PC-3 (cell line): ENCODE measurements around the gene CCDC89. TPM values are rescaled to one million over a fixed set of nuclear protein-coding genes. Genes with fewer than 3 reads are reported as not detected.

ENCODE experiments used
- ATAC-seq: fragments of 200-7000 bp; cut with Tn5 transposase; 2 replicates; pipeline ENCODE4 v1.9.1; 2020; ENCODE audit warnings: mild to moderate bottlenecking, moderate library complexity
- BruUV-seq: library from RNA; stranded (reverse); fragments of 400-500 nt; replicated peaks from 2 replicates; lab custom pipeline; 2021; lab: Mats Ljungman, UMichigan
- CTCF ChIA-PET: fragments of 300-600 bp; sonication (Branson Sonifier 250); formaldehyde crosslinking; loops from one replicate; lab custom pipeline; 2022; ENCODE audit warnings: antibody characterized with exemption; lab: Charles Lee
- POLR2A ChIA-PET: fragments of 300-600 bp; sonication (Branson Sonifier 250); formaldehyde crosslinking; loops from one replicate; lab custom pipeline; 2022; ENCODE audit warnings: antibody characterized with exemption; ENCODE audit not compliant: unreplicated experiment; lab: Charles Lee
- DNase-seq: peaks from one replicate; pipeline ENCODE4 v3.0.0-alpha.2; 2015
- H2AFZ ChIP-seq: fragments of 300-600 bp; sonication (generic); 2 replicates; pipeline ENCODE4 v1.6.0; 2016; ENCODE audit warnings: antibody characterized with exemption, low read length
- H3F3A ChIP-seq: fragments of 300-600 bp; sonication (generic); one replicate; pipeline ENCODE4 v1.6.0; 2017; ENCODE audit warnings: antibody characterized with exemption, low read length, control low read depth, mild to moderate bottlenecking; ENCODE audit not compliant: unreplicated experiment
- H3K27ac ChIP-seq: fragments of 300-600 bp; sonication (generic); 2 replicates; pipeline ENCODE4 v1.5.1; 2016; ENCODE audit warnings: mild to moderate bottlenecking, low read length
- H3K27me3 ChIP-seq: fragments of 300-600 bp; sonication (generic); 2 replicates; pipeline ENCODE4 v1.6.1; 2016; ENCODE audit warnings: low read length, mixed read lengths
- H3K36me3 ChIP-seq: fragments of 300-600 bp; sonication (generic); 2 replicates; pipeline ENCODE4 v1.6.1; 2016; ENCODE audit warnings: low read depth, mixed run types, low read length, mixed read lengths
- H3K4me1 ChIP-seq: fragments of 300-600 bp; sonication (generic); 2 replicates; pipeline ENCODE4 v1.5.1; 2016; ENCODE audit warnings: low read length; ENCODE audit not compliant: insufficient read depth
- H3K4me2 ChIP-seq: fragments of 300-600 bp; sonication (generic); 2 replicates; pipeline ENCODE4 v1.6.0; 2016; ENCODE audit warnings: low read length
- H3K4me3 ChIP-seq: fragments of 300-600 bp; sonication (generic); 2 replicates; pipeline ENCODE4 v1.5.1; 2016; ENCODE audit warnings: mild to moderate bottlenecking, low read length, mixed read lengths
- H3K79me2 ChIP-seq: fragments of 300-600 bp; sonication (generic); 2 replicates; pipeline ENCODE4 v1.6.1; 2017; ENCODE audit warnings: low read length, mixed read lengths
- H3K9ac ChIP-seq: fragments of 300-600 bp; sonication (generic); 2 replicates; pipeline ENCODE4 v1.6.0; 2016; ENCODE audit warnings: mild to moderate bottlenecking, low read length
- H3K9me2 ChIP-seq: fragments of 300-600 bp; sonication (generic); replicated peaks from 2 replicates; pipeline ENCODE4 v1.6.1; 2016; ENCODE audit warnings: mixed run types, low read length, mixed read lengths
- H3K9me3 ChIP-seq: fragments of 300-600 bp; sonication (generic); 2 replicates; pipeline ENCODE4 v1.6.1; 2016; ENCODE audit warnings: low read length, mixed read lengths
- H4K20me1 ChIP-seq: fragments of 300-600 bp; sonication (generic); 2 replicates; pipeline ENCODE4 v1.6.1; 2016; ENCODE audit warnings: low read length, mixed read lengths
- CTCF ChIP-seq: fragments of 300-600 bp; sonication (generic); conservative IDR thresholded peaks from 2 replicates; pipeline ENCODE4 v1.5.1; 2017; ENCODE audit warnings: antibody characterized with exemption, low read depth, mild to moderate bottlenecking, low read length
- EZH2 ChIP-seq: fragments of 300-600 bp; sonication (generic); IDR thresholded peaks from one replicate; pipeline ENCODE4 v1.6.1; 2017; ENCODE audit warnings: antibody characterized with exemption, mild to moderate bottlenecking, low read length; ENCODE audit not compliant: unreplicated experiment
- EZH2phosphoT487 ChIP-seq: fragments of 300-600 bp; sonication (generic); IDR thresholded peaks from 2 replicates; pipeline ENCODE4 v1.6.1; 2018; ENCODE audit warnings: mild to moderate bottlenecking, antibody characterized with exemption, low read length, borderline replicate concordance
- intact Hi-C: fragments of 100-400 bp; cut with micrococcal nuclease; formaldehyde crosslinking; loops from 2 replicates; pipeline ENCODE4 v1.9.0; 2023
- total RNA-seq: library from RNA; depleted of rRNA; stranded (reverse); fragments of >200 nt; gene quantifications from 2 replicates; pipeline ENCODE4 v1.2.3, GENCODE V29; 2014

Gene CCDC89
- total RNA-seq, 1 experiment from 2014 or later: 0.55 TPM

DNA sequence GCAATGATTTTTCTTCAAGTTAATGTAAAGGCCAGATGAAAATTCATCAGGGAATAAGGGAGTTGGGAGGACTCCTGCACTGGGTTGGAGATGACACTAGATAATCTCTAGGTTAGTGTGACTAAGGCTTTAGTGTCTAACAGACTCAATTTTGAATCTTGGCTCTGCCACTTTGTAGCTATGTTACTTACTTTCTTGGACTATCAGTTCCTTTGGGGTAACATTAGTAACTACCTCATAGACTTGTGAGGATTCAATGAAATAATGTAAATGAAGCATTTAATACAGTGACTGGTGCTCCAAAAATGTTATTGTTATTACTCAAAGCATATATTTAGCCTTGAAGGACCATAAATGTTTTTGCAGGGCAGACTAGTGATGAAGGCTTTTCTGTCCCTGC, 9.6 kb upstream of the CCDC89 start:
- DNase-seq (peak; percentile 17), ATAC-seq (peak; percentile 9; the same call in 1 of the 2 replicates)
- Histone ChIP-seq H3K4me3 (no peak overlapping the region), H3K9ac (no peak overlapping the region), H3K79me2 (no peaks in the 10 kb centered on the region), H4K20me1 (no peaks in the 10 kb centered on the region), H3K4me2 (no peak overlapping the region), H3K9me3 (no peaks in the 10 kb centered on the region), H3F3A (no peaks in the 10 kb centered on the region), H3K36me3 (peaks cover 15% of the 10 kb centered on the region; the same call in 1 of the 2 replicates), H3K27ac (peak overlapping the region; percentile 10; the same call in 1 of the 2 replicates), H3K27me3 (no peaks in the 10 kb centered on the region), H3K4me1 (peaks cover 34% of the 10 kb centered on the region), H2AFZ (no peak overlapping the region), H3K9me2 (no peaks in the 10 kb centered on the region)
- intact Hi-C loops: loop anchor here (2.0 kb wide), 1 partner anchor 1223 kb away; no protein-coding TSS in a partner anchor
- ChIA-PET CTCF (interaction anchor here (0.9 kb wide), 1 partner anchor 131 kb away, joined by 4 read pairs; no protein-coding TSS in a partner anchor), POLR2A (no interaction called here)
- no peak for TF ChIP-seq CTCF
- TF ChIP-seq EZH2phosphoT487: no peak
- no peak for TF ChIP-seq EZH2
- no TSS peak for BruUV-seq

DNA sequence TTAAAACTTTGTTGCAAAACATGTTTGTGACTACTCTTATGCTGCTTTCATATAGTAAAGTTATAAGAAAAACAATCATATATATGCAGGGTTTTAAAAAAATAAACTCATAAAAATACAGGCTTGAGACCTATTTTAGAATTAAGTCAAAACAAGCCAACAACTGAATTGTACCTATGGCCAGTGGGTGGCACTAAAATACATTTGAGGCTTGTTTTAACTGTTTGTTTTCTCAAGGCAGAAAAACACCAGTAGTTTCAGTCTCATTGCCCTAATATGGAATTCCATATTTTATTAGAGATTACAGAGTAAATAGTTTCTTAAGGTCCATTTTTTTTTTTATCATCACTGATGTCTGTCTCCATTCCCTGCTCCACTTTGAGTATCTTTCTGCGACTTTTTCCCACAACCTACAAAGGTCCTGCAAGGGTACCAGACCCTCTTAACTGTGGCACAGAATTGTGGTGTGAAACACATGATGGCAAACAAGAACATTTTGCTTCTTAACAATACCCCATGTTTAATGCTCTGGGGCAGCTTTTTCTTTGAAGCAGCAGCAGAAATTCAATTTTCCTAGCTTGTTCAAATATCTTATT, 8.5 kb upstream of the CCDC89 start:
- ChIA-PET CTCF (interaction anchor here (0.6 to 0.9 kb wide), 2 partner anchors 132 to 160 kb away, joined by 3 to 4 read pairs; partner anchors contain the start of gene CCDC83), POLR2A (no interaction called here)
- peak; percentile 94 for TF ChIP-seq CTCF
- no peak for TF ChIP-seq EZH2phosphoT487
- no peak for TF ChIP-seq EZH2
- Histone ChIP-seq H3K79me2 (no peaks in the 10 kb centered on the region), H3K4me1 (peaks cover 34% of the 10 kb centered on the region), H3K9me2 (no peaks in the 10 kb centered on the region), H4K20me1 (no peaks in the 10 kb centered on the region), H3F3A (no peaks in the 10 kb centered on the region), H3K4me3 (no peak overlapping the region), H3K9ac (no peak overlapping the region), H2AFZ (no peak overlapping the region), H3K27ac (peak overlapping the region; percentile 10; the same call in 1 of the 2 replicates), H3K27me3 (no peaks in the 10 kb centered on the region), H3K9me3 (no peaks in the 10 kb centered on the region), H3K36me3 (peaks cover 15% of the 10 kb centered on the region; the same call in 1 of the 2 replicates), H3K4me2 (no peak overlapping the region)
- ATAC-seq (peak; percentile 59), DNase-seq (peak; percentile 87)
- intact Hi-C loops: loop anchor here (1.0 to 5.0 kb wide), 5 partner anchors 53 to 1224 kb away; no protein-coding TSS in a partner anchor
- TSS peak; percentile 26 for BruUV-seq
